IMR-90 (cell line): ENCODE data around the gene RPN1. TPM values are rescaled to one million over a fixed set of nuclear protein-coding genes. Genes with fewer than 3 reads are reported as not detected.

Source experiments
- ATAC-seq: fragments of 200-7000 bp; cut with Tn5 transposase; 2 replicates; pipeline ENCODE4 v1.9.1; 2020; ENCODE audit warnings: low read depth, mild to moderate bottlenecking, moderate library complexity
- BruUV-seq: library from RNA; stranded (reverse); fragments of 400-500 nt; replicated peaks from 2 replicates; lab custom pipeline; 2021; lab: Mats Ljungman, UMichigan
- CTCF ChIA-PET: fragments of 300-600 bp; formaldehyde crosslinking; extraction: SDS; loops from one replicate; lab custom pipeline; 2021; ENCODE audit warnings: antibody characterized with exemption; lab: Yijun Ruan, JAX
- POLR2A ChIA-PET: fragments of 300-600 bp; sonication (Branson Sonifier 250); formaldehyde crosslinking; loops from one replicate; lab custom pipeline; 2022; ENCODE audit warnings: antibody characterized with exemption; ENCODE audit not compliant: unreplicated experiment; lab: Charles Lee
- DNase-seq: peaks from one replicate; pipeline ENCODE4 v3.0.0; 2013
- H2AFZ ChIP-seq: replicated peaks from 2 replicates; pipeline ENCODE3; 2013; ENCODE audit warnings: low read length, mild to moderate bottlenecking; ENCODE audit not compliant: poor library complexity
- H2AK5ac ChIP-seq: 2 replicates; pipeline ENCODE4 v1.6.1; 2013; ENCODE audit warnings: low read depth, low read length, inconsistent platforms
- H2AK9ac ChIP-seq: replicated peaks from 2 replicates; pipeline ENCODE3; 2013; ENCODE audit warnings: mild to moderate bottlenecking, low read depth, low read length, moderate library complexity; ENCODE audit not compliant: poor library complexity
- H2BK120ac ChIP-seq: 2 replicates; pipeline ENCODE4 v1.6.1; 2013; ENCODE audit warnings: low read depth, low read length, inconsistent platforms
- H2BK15ac ChIP-seq: 3 replicates; pipeline ENCODE4 v1.6.1; 2013; ENCODE audit warnings: low read depth, low read length, inconsistent platforms
- H2BK20ac ChIP-seq: 2 replicates; pipeline ENCODE4 v1.6.1; 2013; ENCODE audit warnings: low read depth, mild to moderate bottlenecking, inconsistent platforms, low read length, moderate library complexity
- H2BK5ac ChIP-seq: 2 replicates; pipeline ENCODE4 v1.6.1; 2013; ENCODE audit warnings: mild to moderate bottlenecking, low read depth, low read length, inconsistent platforms; ENCODE audit not compliant: poor library complexity, severe bottlenecking
- H3K14ac ChIP-seq: replicated peaks from 2 replicates; pipeline ENCODE4 v1.6.1; 2013; ENCODE audit warnings: low read depth, low read length, inconsistent platforms
- H3K18ac ChIP-seq: 2 replicates; pipeline ENCODE4 v1.6.1; 2013; ENCODE audit warnings: low read depth, low read length, control low read depth
- H3K23ac ChIP-seq: 2 replicates; pipeline ENCODE4 v1.6.1; 2013; ENCODE audit warnings: low read depth, low read length, inconsistent platforms
- H3K27ac ChIP-seq: 2 replicates; pipeline ENCODE4 v1.5.1; 2013; ENCODE audit warnings: mild to moderate bottlenecking, control low read depth, low read length; ENCODE audit not compliant: insufficient read depth
- H3K27me3 ChIP-seq: 2 replicates; pipeline ENCODE4 v1.6.1; 2013; ENCODE audit warnings: low read length; ENCODE audit not compliant: control insufficient read depth, insufficient read depth
- H3K36me3 ChIP-seq: 2 replicates; pipeline ENCODE4 v1.6.1; 2013; ENCODE audit warnings: low read length, mixed read lengths; ENCODE audit not compliant: control insufficient read depth, insufficient read depth
- H3K4ac ChIP-seq: 2 replicates; pipeline ENCODE4 v1.6.1; 2013; ENCODE audit warnings: low read depth, low read length, inconsistent platforms
- H3K4me1 ChIP-seq: 2 replicates; pipeline ENCODE4 v1.6.1; 2013; ENCODE audit warnings: low read length, mixed read lengths; ENCODE audit not compliant: control insufficient read depth, insufficient read depth
- H3K4me2 ChIP-seq: 2 replicates; pipeline ENCODE4 v1.6.1; 2013; ENCODE audit warnings: low read depth, mild to moderate bottlenecking, control low read depth, low read length, moderate library complexity
- H3K4me3 ChIP-seq: 2 replicates; pipeline ENCODE4 v1.5.1; 2013; ENCODE audit warnings: low read depth, mild to moderate bottlenecking, control low read depth, low read length, moderate library complexity; ENCODE audit not compliant: insufficient read depth
- H3K56ac ChIP-seq: 2 replicates; pipeline ENCODE4 v1.6.1; 2013; ENCODE audit warnings: low read length, inconsistent platforms; ENCODE audit not compliant: insufficient read depth; ENCODE audit errors: extremely low read depth
- H3K79me1 ChIP-seq, 2 experiments: 2 replicates each; pipeline ENCODE4 v1.6.1; 2013; ENCODE audit warnings: low read length in 2 of 2, inconsistent platforms in 1 of 2, low read depth in 1 of 2
- H3K9ac ChIP-seq: 2 replicates; pipeline ENCODE4 v1.6.1; 2013; ENCODE audit warnings: low read depth, low read length, control low read depth
- H3K9me1 ChIP-seq: 2 replicates; pipeline ENCODE4 v1.6.1; 2013; ENCODE audit warnings: low read length, inconsistent platforms; ENCODE audit not compliant: insufficient read depth
- H3K9me3 ChIP-seq: 2 replicates; pipeline ENCODE4 v1.6.1; 2013; ENCODE audit warnings: low read length; ENCODE audit not compliant: control insufficient read depth, insufficient read depth
- H4K20me1 ChIP-seq: 2 replicates; pipeline ENCODE4 v1.6.1; 2013; ENCODE audit warnings: low read length, inconsistent platforms; ENCODE audit not compliant: insufficient read depth
- H4K5ac ChIP-seq: 2 replicates; pipeline ENCODE4 v1.6.1; 2013; ENCODE audit warnings: mild to moderate bottlenecking, low read depth, low read length, control low read depth
- H4K8ac ChIP-seq, 2 experiments: 2 replicates each; pipeline ENCODE4 v1.6.1; 2013; ENCODE audit warnings: low read depth in 2 of 2, low read length in 2 of 2, control low read depth in 1 of 2, inconsistent platforms in 1 of 2
- H4K91ac ChIP-seq: 2 replicates; pipeline ENCODE4 v1.6.1; 2013; ENCODE audit warnings: low read depth, low read length, inconsistent platforms; ENCODE audit not compliant: insufficient read depth
- CEBPB ChIP-seq: IDR thresholded peaks from 2 replicates; pipeline ENCODE4 v1.6.1; 2012; ENCODE audit warnings: low read depth, low read length, improper control_type of control experiment
- RAD21 ChIP-seq: IDR thresholded peaks from 2 replicates; pipeline ENCODE4 v1.6.1; 2012; ENCODE audit warnings: low read length, improper control_type of control experiment
- SMC3 ChIP-seq: fragments of 150-350 bp; IDR thresholded peaks from 2 replicates; pipeline ENCODE4 v1.6.1; 2016; ENCODE audit warnings: low read depth, mild to moderate bottlenecking, antibody characterized with exemption, low read length, moderate library complexity
- USF2 ChIP-seq: fragments of 150-350 bp; IDR thresholded peaks from 2 replicates; pipeline ENCODE4 v1.6.1; 2017; ENCODE audit warnings: mild to moderate bottlenecking, antibody characterized with exemption, low read length, low read depth
- WGBS, 2 experiments: methylation state at CpG; one replicate each; pipeline versions ENCODE4 v1.1.5 to v1.1.7; 2013; ENCODE audit warnings: missing lambda C conversion rate in 2 of 2; ENCODE audit not compliant: insufficient read length in 1 of 2; ENCODE audit errors: extremely low coverage in 2 of 2; 5-methylcytosine and 5-hydroxymethylcytosine counted together
- dilution Hi-C: fragments of 300-500 bp; cut with HindIII; formaldehyde crosslinking; loops from one replicate; pipeline ENCODE4 v1.14.3; 2018; ENCODE audit warnings: low sequenced_read_pairs; ENCODE audit not compliant: unreplicated experiment
- in situ Hi-C: fragments of 300-500 bp; cut with MboI; formaldehyde crosslinking; loops from 3 replicates; pipeline ENCODE4 v1.14.3; 2019; ENCODE audit warnings: low sequenced_read_pairs, inconsistent platforms, mixed read lengths
- intact Hi-C: fragments of 100-400 bp; cut with micrococcal nuclease; formaldehyde crosslinking; loops from 2 replicates; pipeline ENCODE4 v1.10.0; 2022
- polyA plus RNA-seq, 3 experiments: library from polyadenylated mRNA; depleted of rRNA; stranded (reverse); fragments of >200 nt; gene quantifications; 2 replicates each; pipeline ENCODE4 v1.2.3, GENCODE V29; 2012; ENCODE audit warnings: low replicate concordance in 1 of 3
- total RNA-seq: library from RNA; depleted of rRNA; stranded (reverse); fragments of >200 nt; gene quantifications from 2 replicates; pipeline ENCODE4 v1.2.3, GENCODE V29; 2012

The RPN1 gene
- total and polyA plus RNA-seq, 2 of the 4 experiments (the other 2 are of a cell fraction): 252 to 736 TPM

GRCh38 chr3:128577711-128578110, 72.9 kb downstream of the RPN1 start:
- ChIA-PET POLR2A (no interaction called here), CTCF (interaction anchor here (0.7 kb wide), 1 partner anchor 44 kb away, joined by 3 read pairs; no protein-coding TSS in a partner anchor)
- Histone ChIP-seq H4K5ac (no peak overlapping the region), H3K4me1 (no peaks in the 10 kb centered on the region), H4K8ac (no peak overlapping the region), H2AK5ac (no peak overlapping the region), H3K4me2 (no peak overlapping the region), H3K4ac (no peak overlapping the region), H3K9me1 (no peaks in the 10 kb centered on the region), H2BK20ac (no peak overlapping the region), H3K79me1 (no peaks in the 10 kb centered on the region), H2AK9ac (no peak overlapping the region), H3K14ac (no peak overlapping the region), H3K36me3 (no peaks in the 10 kb centered on the region), H3K9me3 (peaks cover 6% of the 10 kb centered on the region), H4K20me1 (no peaks in the 10 kb centered on the region), H2BK15ac (no peak overlapping the region), H2AFZ (peak overlapping the region; percentile 23), H2BK120ac (no peak overlapping the region), H3K27ac (no peak overlapping the region), H2BK5ac (no peak overlapping the region), H3K4me3 (no peak overlapping the region), H3K27me3 (peaks cover 30% of the 10 kb centered on the region), H3K18ac (no peak overlapping the region), H3K23ac (no peak overlapping the region), H3K56ac (no peak overlapping the region), H4K91ac (no peak overlapping the region), H3K9ac (no peak overlapping the region)
- in situ Hi-C loops: no loop called here
- BruUV-seq: no TSS peak
- WGBS, 2 experiments: 29% methylated on average over 1 of the region's 10 CpGs; no CpG with 5 or more reads in 1 of the 2 experiments
- no peak for TF ChIP-seq RAD21
- no peak for TF ChIP-seq CEBPB
- TF ChIP-seq SMC3: no peak
- no peak for TF ChIP-seq USF2
- DNase-seq: no peak
- intact Hi-C loops: no loop called here
- ATAC-seq: no peak
- dilution Hi-C loops: no loop called here
